Activated effector memory CD4-positive, alpha-beta T cell treated with anti-CD3 and anti-CD28 coated beads, Interleukin-2, amount 50 U/mL, for 16 hours (primary cell): ENCODE measurements around the gene FZD1.
"Not testable (repeated sequence)": the region's sequence is repeated elsewhere in the genome, so short reads cannot be mapped to it uniquely, and the experiment has no call there.

Source experiments
- DNase-seq: peaks from one replicate; pipeline ENCODE4 v3.0.0-alpha.2; 2020

FZD1 gene

GRCh38 chr7:91299952-91300775 is 35.9 kb downstream of the FZD1 start:
- no peak for DNase-seq

GRCh38 chr7:91302794-91303193 is 38.6 kb downstream of the FZD1 start:
- DNase-seq = no peak

- no peak for DNase-seq
Measured at GRCh38 chr7:91306266-91306665, 42.0 kb downstream of the FZD1 start.

- DNase-seq = no peak
Measured at GRCh38 chr7:91307467-91307866, 43.2 kb downstream of the FZD1 start.

- DNase-seq = not testable (repeated sequence)
Measured at GRCh38 chr7:91308191-91308590, 44.0 kb downstream of the FZD1 start.

- DNase-seq = no peak
Measured at GRCh38 chr7:91310830-91311460, 46.7 kb downstream of the FZD1 start.

GRCh38 chr7:91311839-91312238 is 47.6 kb downstream of the FZD1 start:
- DNase-seq = no peak

- no peak for DNase-seq
Measured at GRCh38 chr7:91313113-91313512, 48.9 kb downstream of the FZD1 start.

GRCh38 chr7:91314591-91315323 is 50.5 kb downstream of the FZD1 start:
- no peak for DNase-seq

GRCh38 chr7:91316426-91316825 is 52.2 kb downstream of the FZD1 start:
- no peak for DNase-seq

GRCh38 chr7:91319351-91319750 is 55.1 kb downstream of the FZD1 start:
- DNase-seq = no peak

GRCh38 chr7:91320366-91321078 is 56.3 kb downstream of the FZD1 start:
- no peak for DNase-seq
